Mesothelial cell of epicardium (in vitro differentiated cells): ENCODE data around the gene CADM4. TPM values are rescaled to one million over a fixed set of nuclear protein-coding genes. Genes with fewer than 3 reads are reported as not detected.

Experiments
- DNase-seq, 2 experiments: peaks; one replicate each; pipeline ENCODE4 v3.0.0; 2021; ENCODE audit warnings: low spot score in 2 of 2; ENCODE audit not compliant: unreplicated experiment in 2 of 2
- H3K27ac Mint-ChIP-seq: 2 replicates; pipeline ENCODE4 v1.8.0; 2021; ENCODE audit warnings: mixed read lengths
- H3K27me3 Mint-ChIP-seq: 2 replicates; pipeline ENCODE4 v1.8.0; 2021; ENCODE audit warnings: low read depth, mixed read lengths
- H3K36me3 Mint-ChIP-seq: 2 replicates; pipeline ENCODE4 v1.8.0; 2021; ENCODE audit warnings: mixed read lengths
- H3K4me1 Mint-ChIP-seq: 2 replicates; pipeline ENCODE4 v1.8.0; 2021; ENCODE audit warnings: mixed read lengths
- H3K4me3 Mint-ChIP-seq: 2 replicates; pipeline ENCODE4 v1.8.0; 2021; ENCODE audit warnings: mild to moderate bottlenecking, moderate library complexity, mixed read lengths
- H3K9me3 Mint-ChIP-seq: 2 replicates; pipeline ENCODE4 v1.8.0; 2021; ENCODE audit warnings: mixed read lengths
- CTCF ChIP-seq: fragments of 200-600 bp; sonication (generic); IDR thresholded peaks from one replicate; pipeline ENCODE4 v1.5.0; 2021; ENCODE audit warnings: antibody characterized with exemption; ENCODE audit not compliant: unreplicated experiment
- total RNA-seq: library from RNA; stranded (reverse); gene quantifications from 3 replicates; pipeline ENCODE4 v1.2.1, GENCODE V29; 2021

The CADM4 gene
- total RNA-seq, 1 donor from 2014 or later = 47.1 TPM

DNA sequence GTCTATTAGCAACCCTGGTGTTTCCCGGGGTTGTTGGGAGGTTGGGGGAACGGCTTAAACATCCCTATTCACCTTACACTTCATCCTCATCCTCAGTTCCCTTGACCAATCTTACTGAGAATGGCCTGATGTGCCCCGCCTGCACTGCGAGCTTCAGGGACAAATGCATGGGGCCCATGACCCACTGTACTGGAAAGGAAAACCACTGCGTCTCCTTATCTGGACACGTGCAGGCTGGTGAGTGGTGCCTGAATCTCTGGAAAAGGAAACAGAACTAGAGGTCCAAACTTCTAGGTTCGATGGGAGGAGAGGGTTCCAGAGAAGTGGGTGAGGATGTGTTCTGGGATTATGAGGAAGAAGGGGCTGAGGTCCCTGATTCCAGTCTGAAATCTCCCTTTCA is 58.2 kb downstream of the CADM4 start:
- Mint-ChIP-seq H3K36me3 (peaks cover 17% of the 10 kb centered on the region), H3K4me3 (peak overlapping the region; percentile 90), H3K27ac (peak overlapping the region; percentile 58), H3K9me3 (no peaks in the 10 kb centered on the region), H3K27me3 (no peaks in the 10 kb centered on the region), H3K4me1 (peaks cover 27% of the 10 kb centered on the region)
- DNase-seq = no peak
- TF ChIP-seq CTCF = no peak

DNA sequence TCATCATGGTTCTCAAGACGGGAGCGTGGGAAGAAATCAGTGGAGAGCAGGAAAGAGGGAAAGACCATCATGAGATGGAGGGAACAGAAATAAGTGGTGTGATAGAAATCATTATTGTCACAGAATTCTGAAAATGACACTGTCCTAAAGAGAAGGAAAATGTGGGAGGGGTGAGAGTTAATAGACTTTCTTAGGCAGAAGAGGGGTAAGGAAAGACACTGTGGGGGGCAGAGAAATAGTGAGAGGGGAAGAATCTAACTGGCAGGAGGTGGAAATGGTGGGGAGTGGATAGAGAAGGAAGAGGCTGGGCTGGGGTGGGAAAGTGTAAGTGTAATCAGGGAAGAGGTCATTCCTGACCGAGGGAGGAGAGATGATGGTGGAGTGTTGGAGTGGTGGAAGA is 60.9 kb downstream of the CADM4 start:
- no peak for TF ChIP-seq CTCF
- H3K4me3 Mint-ChIP-seq = peak overlapping the region; percentile 90
- H3K4me1 Mint-ChIP-seq = peaks cover 39% of the 10 kb centered on the region
- no peak overlapping the region for H3K27ac Mint-ChIP-seq
- no peaks in the 10 kb centered on the region for H3K27me3 Mint-ChIP-seq
- no peaks in the 10 kb centered on the region for H3K9me3 Mint-ChIP-seq
- DNase-seq = no peak
- no peaks in the 10 kb centered on the region for H3K36me3 Mint-ChIP-seq

- Mint-ChIP-seq H3K4me3 (peak overlapping the region; percentile 98), H3K9me3 (no peaks in the 10 kb centered on the region), H3K36me3 (peaks cover 6% of the 10 kb centered on the region), H3K4me1 (peaks cover 28% of the 10 kb centered on the region), H3K27me3 (no peaks in the 10 kb centered on the region), H3K27ac (peak overlapping the region; percentile 41)
- TF ChIP-seq CTCF = no peak
- no peak for DNase-seq
Observed at GRCh38 chr19:43575955-43576878, 63.4 kb downstream of the CADM4 start.

- Mint-ChIP-seq H3K36me3 (peaks cover 6% of the 10 kb centered on the region), H3K27me3 (no peaks in the 10 kb centered on the region), H3K4me1 (peaks cover 24% of the 10 kb centered on the region), H3K27ac (peak within 1 kb of the TSS; percentile 99), H3K9me3 (no peaks in the 10 kb centered on the region), H3K4me3 (peak within 1 kb of the TSS; percentile 98)
- DNase-seq = peak; percentile 95 to 96
- no peak for TF ChIP-seq CTCF
Observed at GRCh38 chr19:43575156-43575950, 64.3 kb downstream of the CADM4 start, which contains the start of the genes PINLYP and XRCC1. PINLYP (plus strand) TSS chr19:43575801; CDS start chr19:43577192, 1,391 bp downstream. XRCC1 (minus strand) TSS chr19:43575527; CDS start chr19:43575458, 69 bp downstream.

DNA sequence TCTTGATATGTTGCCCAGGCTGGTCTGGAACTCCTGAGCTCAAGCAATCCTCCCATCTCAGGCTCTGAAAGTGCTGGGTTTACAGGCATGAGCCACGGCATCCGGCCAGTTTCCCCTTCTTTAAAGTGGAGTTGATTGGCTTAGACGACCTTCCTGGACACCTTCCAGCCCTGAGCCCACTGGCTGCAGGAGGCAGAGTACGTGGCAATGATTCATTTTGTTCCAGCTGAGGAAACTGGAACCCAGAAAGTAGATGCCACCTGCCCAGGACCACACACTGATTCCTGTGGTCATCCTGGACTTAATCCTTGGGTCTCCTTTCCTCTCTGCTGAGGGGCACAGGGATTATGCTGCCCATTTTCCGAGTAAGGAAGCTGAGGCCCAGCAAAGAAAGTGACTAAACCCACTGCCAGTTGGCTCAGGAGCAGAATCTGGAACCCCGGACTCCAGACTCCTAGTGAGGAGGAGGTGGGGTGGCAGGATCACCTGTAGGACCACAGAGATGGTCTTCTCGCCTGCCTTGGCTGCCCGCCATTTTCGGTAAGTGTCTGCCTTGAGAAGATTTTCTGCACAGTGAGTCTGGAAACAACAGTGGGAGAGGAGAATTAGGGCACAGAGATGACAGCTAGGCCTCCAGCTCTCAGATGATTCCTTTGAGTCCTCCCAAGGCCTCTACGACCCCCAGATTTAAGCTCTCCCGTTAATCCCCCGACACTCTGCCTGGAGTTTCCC is 65.1 kb downstream of the CADM4 start:
- Mint-ChIP-seq H3K27ac (peak overlapping the region; percentile 99), H3K9me3 (no peaks in the 10 kb centered on the region), H3K27me3 (no peaks in the 10 kb centered on the region), H3K4me1 (peaks cover 16% of the 10 kb centered on the region), H3K36me3 (peaks cover 6% of the 10 kb centered on the region), H3K4me3 (peak overlapping the region; percentile 98)
- no peak for TF ChIP-seq CTCF
- DNase-seq = no peak
